A549 (cell line): ENCODE results near the gene CLMN. TPM values are rescaled to one million over a fixed set of nuclear protein-coding genes. Genes with fewer than 3 reads are reported as not detected.
"Not testable (repeated sequence)": the region's sequence is repeated elsewhere in the genome, so short reads cannot be mapped to it uniquely, and the experiment has no call there.

Experiments used
- ATAC-seq, 2 experiments: fragments of 200-7000 bp in 1 of 2; fragments of >200 bp in 1 of 2; cut with Nextera tagmentation in 1 of 2; cut with Tn5 transposase in 1 of 2; 3 replicates each; pipeline versions ENCODE4 v1.8.0 to v1.9.1; 2018 to 2020; ENCODE audit warnings: mild to moderate bottlenecking in 1 of 2, moderate library complexity in 1 of 2
- CTCF ChIA-PET: fragments of 300-600 bp; sonication (Branson Sonifier 250); formaldehyde crosslinking; extraction: SDS; loops from one replicate; lab custom pipeline; 2021; ENCODE audit warnings: antibody characterized with exemption, inconsistent platforms; lab: Yijun Ruan, JAX
- POLR2A ChIA-PET: fragments of 350-600 bp; formaldehyde crosslinking; extraction: SDS; loops from one replicate; lab custom pipeline; 2021; ENCODE audit warnings: antibody characterized with exemption, inconsistent platforms; lab: Yijun Ruan, JAX
- DNase-seq, 2 experiments: peaks; one replicate each; pipeline versions ENCODE4 v3.0.0 to v3.0.0-alpha.2; 2011 to 2016; ENCODE audit warnings: low read depth in 1 of 2, low spot score in 1 of 2
- FAIRE-seq: peaks from 2 replicates; lab custom pipeline; 2011; peaks lifted over from hg19 to GRCh38; lab: Jason Lieb, UNC
- H3K27ac ChIP-seq, 2 experiments: fragments of >200 bp; sonication (Bioruptor Twin); formaldehyde crosslinking; 3 replicates each; pipeline ENCODE4 v1.5.1; 2016 to 2017
- H3K4me1 ChIP-seq: fragments of >200 bp; sonication (Bioruptor Twin); formaldehyde crosslinking; 3 replicates; pipeline ENCODE4 v1.6.1; 2016
- H3K4me2 ChIP-seq: fragments of >200 bp; sonication (Bioruptor Twin); formaldehyde crosslinking; 3 replicates; pipeline ENCODE4 v1.6.1; 2016
- H3K4me3 ChIP-seq: fragments of >200 bp; sonication (Bioruptor Twin); formaldehyde crosslinking; 3 replicates; pipeline ENCODE4 v1.5.1; 2016
- H3K9me3 ChIP-seq: fragments of >200 bp; sonication (Bioruptor Twin); formaldehyde crosslinking; 3 replicates; pipeline ENCODE4 v1.6.1; 2016
- BCL3 ChIP-seq: fragments of >200 bp; sonication (Bioruptor Twin); formaldehyde crosslinking; IDR thresholded peaks from 3 replicates; pipeline ENCODE4 v1.6.1; 2016
- BHLHE40 ChIP-seq: IDR thresholded peaks from 2 replicates; pipeline ENCODE4 v1.6.1; 2012; ENCODE audit warnings: low read depth, low read length, inconsistent platforms
- CBX2 ChIP-seq: fragments of 200-600 bp; sonication (generic); IDR thresholded peaks from 2 replicates; pipeline ENCODE4 v1.6.1; 2016; ENCODE audit warnings: low read depth, mild to moderate bottlenecking, borderline replicate concordance
- CBX8 ChIP-seq: fragments of 200-600 bp; sonication (generic); IDR thresholded peaks from 2 replicates; pipeline ENCODE4 v1.6.1; 2016
- CHD4 ChIP-seq: fragments of 200-600 bp; sonication (generic); IDR thresholded peaks from 2 replicates; pipeline ENCODE4 v1.6.1; 2016; ENCODE audit warnings: antibody characterized with exemption, mild to moderate bottlenecking, borderline replicate concordance
- EP300 ChIP-seq, 2 experiments: fragments of >200 bp; sonication (Bioruptor Twin); formaldehyde crosslinking; IDR thresholded peaks; 2 replicates in 1 of 2; 3 replicates in 1 of 2; pipeline ENCODE4 v1.6.1; 2016 to 2017
- ESRRA ChIP-seq: fragments of 150-350 bp; IDR thresholded peaks from 2 replicates; pipeline ENCODE4 v1.6.1; 2014; ENCODE audit warnings: mild to moderate bottlenecking, low read length, borderline replicate concordance
- FOSL2 ChIP-seq, 2 experiments: fragments of 450-650 bp in 1 of 2; fragments of >200 bp in 1 of 2; sonication (Bioruptor Twin) in 1 of 2; formaldehyde crosslinking; IDR thresholded peaks; 2 replicates each; pipeline versions ENCODE4 v1.5.0 to v1.6.1; 2016 to 2020; ENCODE audit warnings: mild to moderate bottlenecking in 1 of 2, moderate library complexity in 1 of 2
- FOXS1 ChIP-seq: fragments of 250-450 bp; sonication (Bioruptor Pico); IDR thresholded peaks from 2 replicates; pipeline ENCODE4 v1.5.0; 2020; ENCODE audit warnings: mild to moderate bottlenecking, moderate library complexity
- HOXB13 ChIP-seq: fragments of 250-450 bp; sonication (Bioruptor Pico); IDR thresholded peaks from 2 replicates; pipeline ENCODE4 v1.5.0; 2020; ENCODE audit warnings: low read depth, mild to moderate bottlenecking, moderate library complexity
- HOXB5 ChIP-seq: fragments of 250-450 bp; sonication (Bioruptor Pico); IDR thresholded peaks from 2 replicates; pipeline ENCODE4 v1.5.0; 2020; ENCODE audit warnings: mild to moderate bottlenecking, moderate library complexity
- JUNB ChIP-seq: fragments of >200 bp; sonication (Bioruptor Twin); formaldehyde crosslinking; IDR thresholded peaks from 2 replicates; pipeline ENCODE4 v1.6.1; 2016
- MAFK ChIP-seq: fragments of 450-650 bp; IDR thresholded peaks from 2 replicates; pipeline ENCODE4 v1.6.1; 2014; ENCODE audit not compliant: partially characterized antibody
- MAX ChIP-seq: IDR thresholded peaks from 2 replicates; pipeline ENCODE4 v1.6.1; 2012
- MYC ChIP-seq: IDR thresholded peaks from 2 replicates; pipeline ENCODE4 v1.6.1; 2012; ENCODE audit warnings: mild to moderate bottlenecking, inconsistent platforms, low read length, improper control_type of control experiment, borderline replicate concordance
- PHF8 ChIP-seq: fragments of 200-600 bp; sonication (generic); IDR thresholded peaks from 2 replicates; pipeline ENCODE4 v1.6.1; 2016; ENCODE audit warnings: low read depth, mild to moderate bottlenecking, antibody characterized with exemption, moderate library complexity, borderline replicate concordance
- RAD21 ChIP-seq, 2 experiments: fragments of >200 bp in 1 of 2; sonication (Bioruptor Twin) in 1 of 2; formaldehyde crosslinking in 1 of 2; IDR thresholded peaks in 1 of 2; conservative IDR thresholded peaks in 1 of 2; 2 replicates in 1 of 2; 3 replicates in 1 of 2; pipeline ENCODE4 v1.6.1; 2012 to 2018; ENCODE audit warnings: inconsistent platforms in 1 of 2
- RARB ChIP-seq: fragments of 250-450 bp; sonication (Bioruptor Pico); IDR thresholded peaks from 2 replicates; pipeline ENCODE4 v1.8.0; 2021; ENCODE audit warnings: mild to moderate bottlenecking, moderate library complexity
- RCOR1 ChIP-seq: fragments of 150-350 bp; IDR thresholded peaks from 2 replicates; pipeline ENCODE4 v1.6.1; 2014; ENCODE audit warnings: antibody characterized with exemption, low read length, low read depth
- RFX5 ChIP-seq: fragments of 450-650 bp; IDR thresholded peaks from 2 replicates; pipeline ENCODE4 v1.7.1; 2014; ENCODE audit warnings: antibody characterized with exemption, mild to moderate bottlenecking, moderate library complexity
- RNF2 ChIP-seq: fragments of 200-600 bp; sonication (generic); IDR thresholded peaks from 2 replicates; pipeline ENCODE4 v1.6.1; 2016; ENCODE audit warnings: low read depth, mild to moderate bottlenecking, antibody characterized with exemption, moderate library complexity, borderline replicate concordance
- SREBF2 ChIP-seq: fragments of 450-650 bp; IDR thresholded peaks from 2 replicates; pipeline ENCODE4 v1.6.1; 2014; ENCODE audit warnings: mild to moderate bottlenecking, moderate library complexity
- USF2 ChIP-seq: fragments of 450-650 bp; IDR thresholded peaks from 2 replicates; pipeline ENCODE4 v1.6.1; 2014; ENCODE audit warnings: antibody characterized with exemption
- ZC3H11A ChIP-seq: fragments of 450-650 bp; IDR thresholded peaks from 2 replicates; pipeline ENCODE4 v1.6.1; 2014; ENCODE audit warnings: antibody characterized with exemption, mild to moderate bottlenecking
- ZFP36 ChIP-seq: fragments of 450-650 bp; IDR thresholded peaks from 2 replicates; pipeline ENCODE4 v1.6.1; 2014; ENCODE audit warnings: borderline replicate concordance; ENCODE audit not compliant: partially characterized antibody
- ZNF302 ChIP-seq: fragments of 250-450 bp; sonication (Bioruptor Pico); IDR thresholded peaks from 2 replicates; pipeline ENCODE4 v1.9.0; 2021; ENCODE audit warnings: inconsistent platforms, mild to moderate bottlenecking, moderate library complexity
- WGBS: methylation state at CpG from one replicate; pipeline ENCODE4 v1.1.6; 2017; ENCODE audit errors: missing lambda C conversion rate; 5-methylcytosine and 5-hydroxymethylcytosine counted together
- polyA plus RNA-seq, 4 experiments: library from polyadenylated mRNA; depleted of rRNA in 3 of 4; stranded (reverse); fragments of >200 nt; fragmentation: RNase III in 1 of 4; extraction: RNeasy Plus Mini Kit Qiagen cat#74134 plus additional on column Dnase treatment in 1 of 4; gene quantifications; 2 replicates in 3 of 4; 3 replicates in 1 of 4; pipeline ENCODE4 v1.2.3, GENCODE V29; 2011 to 2017

CLMN gene
- polyA plus RNA-seq, 2 of the 4 experiments (the other 2 are of a cell fraction), result 2.9 to 10.6 TPM

- 58% methylated on average over 5 of the region's 5 CpGs for WGBS
- Histone ChIP-seq H3K4me2 (0 out of 3 replicates have a peak overlapping the region, but pooled peaks have one; percentile 17), H3K27ac (no peak overlapping the region), H3K4me1 (peaks cover 38% of the 10 kb centered on the region; the same call in 2 of the 3 replicates), H3K4me3 (no peak overlapping the region), H3K9me3 (peaks cover 7% of the 10 kb centered on the region)
- DNase-seq, result no peak
- FAIRE-seq, result no peak
- ChIA-PET CTCF (no interaction called here), POLR2A (no interaction called here)
- no peak for TF ChIP-seq HOXB13 (CRISPR knock-in tag)
- no peak for TF ChIP-seq RAD21 (conservative IDR thresholded peaks at IDR 0.05 in 1 of 2, IDR thresholded peaks at IDR 0.05 in 1 of 2)
- no peak for TF ChIP-seq ESRRA
- TF ChIP-seq RCOR1, result no peak
- TF ChIP-seq JUNB, result no peak
- TF ChIP-seq SREBF2, result no peak
- no peak for TF ChIP-seq BCL3
- no peak for TF ChIP-seq PHF8
- TF ChIP-seq FOXS1 (CRISPR knock-in tag), result no peak
- no peak for TF ChIP-seq ZNF302 (CRISPR knock-in tag)
- no peak for TF ChIP-seq FOSL2 (IDR thresholded peaks at IDR 0.05)
- TF ChIP-seq FOSL2 (CRISPR knock-in tag; IDR thresholded peaks at IDR 0.05), result no peak
- TF ChIP-seq RNF2, result no peak
- ATAC-seq, result no peak
These were observed 179.4 kb downstream of the CLMN start for GRCh38 chr14:95140060-95140858.

GRCh38 chr14:95138876-95139275 lies 180.8 kb downstream of the CLMN start:
- DNase-seq (no peak), FAIRE-seq (no peak), ATAC-seq (no peak)
- Histone ChIP-seq H3K4me2 (no peak overlapping the region), H3K27ac (no peak overlapping the region), H3K4me3 (no peak overlapping the region), H3K9me3 (no peaks in the 10 kb centered on the region), H3K4me1 (peaks cover 40% of the 10 kb centered on the region; the same call in 2 of the 3 replicates)
- no CpG with 5 or more reads among the region's 1 CpG for WGBS
- TF ChIP-seq RFX5 (no peak), RARB (CRISPR knock-in tag) (no peak), USF2 (no peak), EP300 (IDR thresholded peaks at IDR 0.05) (no peak), BCL3 (no peak), MAX (no peak), MAFK (no peak), CBX2 (no peak), JUNB (no peak), HOXB5 (CRISPR knock-in tag) (no peak), BHLHE40 (no peak), RAD21 (conservative IDR thresholded peaks at IDR 0.05 in 1 of 2, IDR thresholded peaks at IDR 0.05 in 1 of 2) (no peak), CBX8 (no peak), MYC (no peak), CHD4 (no peak), ZFP36 (no peak), ZC3H11A (no peak)
- ChIA-PET CTCF (interaction anchor here (0.7 kb wide), 1 partner anchor 40 kb away, joined by 3 read pairs; no protein-coding TSS in a partner anchor), POLR2A (no interaction called here)

GRCh38 chr14:95138455-95138854 lies 181.3 kb downstream of the CLMN start:
- CTCF ChIA-PET, result interaction anchor here (0.7 kb wide), 1 partner anchor 39 kb away, joined by 3 read pairs; no protein-coding TSS in a partner anchor
- ATAC-seq, FAIRE-seq, DNase-seq, H3K9me3 ChIP-seq, H3K27ac ChIP-seq, POLR2A ChIA-PET, H3K4me2 ChIP-seq, H3K4me3 ChIP-seq: not testable (repeated sequence)
- peaks cover 40% of the 10 kb centered on the region; the same call in 2 of the 3 replicates for H3K4me1 ChIP-seq
- WGBS, result 92% methylated on average over 4 of the region's 5 CpGs
